ENCODE measurements around the gene NT5DC1.
A peak's percentile ranks its signal among the peaks of the same experiment; 100 is the strongest.

NT5DC1 gene

DNA sequence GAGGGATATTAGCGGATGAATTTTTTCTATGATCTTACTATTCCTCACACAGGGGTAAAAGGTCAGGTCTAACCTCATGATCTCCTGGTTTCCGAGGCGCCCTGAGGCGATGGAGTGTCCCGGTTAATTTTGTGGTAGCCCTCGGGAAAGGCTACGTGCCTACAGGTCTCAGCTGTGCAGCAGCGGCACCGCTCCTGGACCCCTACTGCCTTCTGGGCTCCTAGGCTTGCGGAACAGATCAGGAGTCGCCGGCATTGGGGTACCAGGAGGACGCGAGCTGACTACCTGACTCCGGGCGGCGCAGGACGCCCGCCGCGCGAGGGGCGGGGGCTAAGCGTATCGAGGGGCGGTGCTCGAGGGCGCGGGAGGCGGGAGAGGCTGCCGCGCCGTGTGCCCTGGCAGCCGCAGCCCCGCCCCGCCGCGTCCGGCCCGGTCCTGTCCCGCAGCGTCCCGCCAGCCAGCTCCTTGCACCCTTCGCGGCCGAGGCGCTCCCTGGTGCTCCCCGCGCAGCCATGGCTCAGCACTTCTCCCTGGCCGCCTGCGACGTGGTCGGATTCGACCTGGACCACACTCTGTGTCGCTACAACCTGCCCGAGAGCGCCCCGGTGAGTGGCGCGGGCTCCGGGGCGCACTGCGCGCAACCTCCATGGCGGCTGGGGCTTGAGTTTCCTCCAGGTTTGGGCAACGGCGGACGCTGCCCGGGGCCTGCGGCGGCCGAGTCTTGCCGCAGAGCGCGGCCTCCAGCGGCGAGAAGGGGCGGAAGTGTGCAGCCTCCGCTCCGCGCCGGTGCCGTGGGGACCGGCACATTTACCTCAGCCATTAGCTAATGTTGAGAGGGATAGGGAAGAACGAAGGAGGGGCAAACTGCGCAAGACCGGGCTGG is at the start of gene NT5DC1 (continued):
- TF ChIP-seq, protein P1, sequence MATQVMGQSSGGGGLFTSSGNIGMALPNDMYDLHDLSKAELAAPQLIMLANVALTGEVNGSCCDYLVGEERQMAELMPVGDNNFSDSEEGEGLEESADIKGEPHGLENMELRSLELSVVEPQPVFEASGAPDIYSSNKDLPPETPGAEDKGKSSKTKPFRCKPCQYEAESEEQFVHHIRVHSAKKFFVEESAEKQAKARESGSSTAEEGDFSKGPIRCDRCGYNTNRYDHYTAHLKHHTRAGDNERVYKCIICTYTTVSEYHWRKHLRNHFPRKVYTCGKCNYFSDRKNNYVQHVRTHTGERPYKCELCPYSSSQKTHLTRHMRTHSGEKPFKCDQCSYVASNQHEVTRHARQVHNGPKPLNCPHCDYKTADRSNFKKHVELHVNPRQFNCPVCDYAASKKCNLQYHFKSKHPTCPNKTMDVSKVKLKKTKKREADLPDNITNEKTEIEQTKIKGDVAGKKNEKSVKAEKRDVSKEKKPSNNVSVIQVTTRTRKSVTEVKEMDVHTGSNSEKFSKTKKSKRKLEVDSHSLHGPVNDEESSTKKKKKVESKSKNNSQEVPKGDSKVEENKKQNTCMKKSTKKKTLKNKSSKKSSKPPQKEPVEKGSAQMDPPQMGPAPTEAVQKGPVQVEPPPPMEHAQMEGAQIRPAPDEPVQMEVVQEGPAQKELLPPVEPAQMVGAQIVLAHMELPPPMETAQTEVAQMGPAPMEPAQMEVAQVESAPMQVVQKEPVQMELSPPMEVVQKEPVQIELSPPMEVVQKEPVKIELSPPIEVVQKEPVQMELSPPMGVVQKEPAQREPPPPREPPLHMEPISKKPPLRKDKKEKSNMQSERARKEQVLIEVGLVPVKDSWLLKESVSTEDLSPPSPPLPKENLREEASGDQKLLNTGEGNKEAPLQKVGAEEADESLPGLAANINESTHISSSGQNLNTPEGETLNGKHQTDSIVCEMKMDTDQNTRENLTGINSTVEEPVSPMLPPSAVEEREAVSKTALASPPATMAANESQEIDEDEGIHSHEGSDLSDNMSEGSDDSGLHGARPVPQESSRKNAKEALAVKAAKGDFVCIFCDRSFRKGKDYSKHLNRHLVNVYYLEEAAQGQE (tag by site-specific recombination; IDR thresholded peaks at IDR 0.05), result no peak
- no peak for TF ChIP-seq ZNF211 (tag by site-specific recombination; IDR thresholded peaks at IDR 0.05; ENCODE audit: low read depth)
- TF ChIP-seq ZFHX2 (tag by site-specific recombination; conservative IDR thresholded peaks at IDR 0.05), result 0 out of 2 replicates have a peak, but pooled peaks have one; percentile 12
- peak; percentile 69 for TF ChIP-seq ZNF843 (tag by site-specific recombination; IDR thresholded peaks at IDR 0.05)
- TF ChIP-seq ZNF416 (tag by site-specific recombination; IDR thresholded peaks at IDR 0.05), result no peak
- TF ChIP-seq SP2 (tag by site-specific recombination; IDR thresholded peaks at IDR 0.05), result peak; percentile 73
- peak; percentile 84 for TF ChIP-seq ZBTB48 (tag by site-specific recombination; IDR thresholded peaks at IDR 0.05)
- TF ChIP-seq, protein P2, sequence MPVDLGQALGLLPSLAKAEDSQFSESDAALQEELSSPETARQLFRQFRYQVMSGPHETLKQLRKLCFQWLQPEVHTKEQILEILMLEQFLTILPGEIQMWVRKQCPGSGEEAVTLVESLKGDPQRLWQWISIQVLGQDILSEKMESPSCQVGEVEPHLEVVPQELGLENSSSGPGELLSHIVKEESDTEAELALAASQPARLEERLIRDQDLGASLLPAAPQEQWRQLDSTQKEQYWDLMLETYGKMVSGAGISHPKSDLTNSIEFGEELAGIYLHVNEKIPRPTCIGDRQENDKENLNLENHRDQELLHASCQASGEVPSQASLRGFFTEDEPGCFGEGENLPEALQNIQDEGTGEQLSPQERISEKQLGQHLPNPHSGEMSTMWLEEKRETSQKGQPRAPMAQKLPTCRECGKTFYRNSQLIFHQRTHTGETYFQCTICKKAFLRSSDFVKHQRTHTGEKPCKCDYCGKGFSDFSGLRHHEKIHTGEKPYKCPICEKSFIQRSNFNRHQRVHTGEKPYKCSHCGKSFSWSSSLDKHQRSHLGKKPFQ (tag by site-specific recombination; IDR thresholded peaks at IDR 0.05), result 0 out of 2 replicates have a peak, but pooled peaks have one; percentile 11
- peak; percentile 79 for TF ChIP-seq ZBTB17 (tag by site-specific recombination; IDR thresholded peaks at IDR 0.05)
- TF ChIP-seq SP7 (tag by site-specific recombination; IDR thresholded peaks at IDR 0.05), result peak; percentile 84
- TF ChIP-seq ZNF426 (tag by site-specific recombination; IDR thresholded peaks at IDR 0.05), result no peak
- TF ChIP-seq ZNF701 (tag by site-specific recombination; IDR thresholded peaks at IDR 0.05), result no peak
- TF ChIP-seq, protein P3, sequence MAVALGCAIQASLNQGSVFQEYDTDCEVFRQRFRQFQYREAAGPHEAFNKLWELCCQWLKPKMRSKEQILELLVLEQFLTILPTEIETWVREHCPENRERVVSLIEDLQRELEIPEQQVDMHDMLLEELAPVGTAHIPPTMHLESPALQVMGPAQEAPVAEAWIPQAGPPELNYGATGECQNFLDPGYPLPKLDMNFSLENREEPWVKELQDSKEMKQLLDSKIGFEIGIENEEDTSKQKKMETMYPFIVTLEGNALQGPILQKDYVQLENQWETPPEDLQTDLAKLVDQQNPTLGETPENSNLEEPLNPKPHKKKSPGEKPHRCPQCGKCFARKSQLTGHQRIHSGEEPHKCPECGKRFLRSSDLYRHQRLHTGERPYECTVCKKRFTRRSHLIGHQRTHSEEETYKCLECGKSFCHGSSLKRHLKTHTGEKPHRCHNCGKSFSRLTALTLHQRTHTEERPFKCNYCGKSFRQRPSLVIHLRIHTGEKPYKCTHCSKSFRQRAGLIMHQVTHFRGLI (tag by site-specific recombination; IDR thresholded peaks at IDR 0.05), result peak; percentile 75
- TF ChIP-seq HOXC10 (CRISPR knock-in tag; IDR thresholded peaks at IDR 0.05), result 0 out of 2 replicates have a peak, but pooled peaks have one; percentile 4
- peak; percentile 90; the same call in 1 of the 2 replicates for TF ChIP-seq ZNF792 (tag by site-specific recombination; IDR thresholded peaks at IDR 0.05)
- TF ChIP-seq, protein P4, sequence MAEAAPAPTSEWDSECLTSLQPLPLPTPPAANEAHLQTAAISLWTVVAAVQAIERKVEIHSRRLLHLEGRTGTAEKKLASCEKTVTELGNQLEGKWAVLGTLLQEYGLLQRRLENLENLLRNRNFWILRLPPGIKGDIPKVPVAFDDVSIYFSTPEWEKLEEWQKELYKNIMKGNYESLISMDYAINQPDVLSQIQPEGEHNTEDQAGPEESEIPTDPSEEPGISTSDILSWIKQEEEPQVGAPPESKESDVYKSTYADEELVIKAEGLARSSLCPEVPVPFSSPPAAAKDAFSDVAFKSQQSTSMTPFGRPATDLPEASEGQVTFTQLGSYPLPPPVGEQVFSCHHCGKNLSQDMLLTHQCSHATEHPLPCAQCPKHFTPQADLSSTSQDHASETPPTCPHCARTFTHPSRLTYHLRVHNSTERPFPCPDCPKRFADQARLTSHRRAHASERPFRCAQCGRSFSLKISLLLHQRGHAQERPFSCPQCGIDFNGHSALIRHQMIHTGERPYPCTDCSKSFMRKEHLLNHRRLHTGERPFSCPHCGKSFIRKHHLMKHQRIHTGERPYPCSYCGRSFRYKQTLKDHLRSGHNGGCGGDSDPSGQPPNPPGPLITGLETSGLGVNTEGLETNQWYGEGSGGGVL (tag by site-specific recombination; IDR thresholded peaks at IDR 0.05), result peak; percentile 39; the same call in 1 of the 2 replicates
- TF ChIP-seq ZNF600 (tag by site-specific recombination; IDR thresholded peaks at IDR 0.05), result peak; percentile 94
- no peak for TF ChIP-seq EGR2 (tag by site-specific recombination; IDR thresholded peaks at IDR 0.05; ENCODE audit: low read depth)
- 0 out of 2 replicates have a peak, but pooled peaks have one; percentile 44 for TF ChIP-seq KLF8 (tag by site-specific recombination; IDR thresholded peaks at IDR 0.05)
- 0 out of 2 replicates have a peak, but pooled peaks have one; percentile 48 for TF ChIP-seq ZNF624 (tag by site-specific recombination; IDR thresholded peaks at IDR 0.05)
- TF ChIP-seq ZSCAN23 (tag by site-specific recombination; IDR thresholded peaks at IDR 0.05), result no peak
- TF ChIP-seq, protein P5, sequence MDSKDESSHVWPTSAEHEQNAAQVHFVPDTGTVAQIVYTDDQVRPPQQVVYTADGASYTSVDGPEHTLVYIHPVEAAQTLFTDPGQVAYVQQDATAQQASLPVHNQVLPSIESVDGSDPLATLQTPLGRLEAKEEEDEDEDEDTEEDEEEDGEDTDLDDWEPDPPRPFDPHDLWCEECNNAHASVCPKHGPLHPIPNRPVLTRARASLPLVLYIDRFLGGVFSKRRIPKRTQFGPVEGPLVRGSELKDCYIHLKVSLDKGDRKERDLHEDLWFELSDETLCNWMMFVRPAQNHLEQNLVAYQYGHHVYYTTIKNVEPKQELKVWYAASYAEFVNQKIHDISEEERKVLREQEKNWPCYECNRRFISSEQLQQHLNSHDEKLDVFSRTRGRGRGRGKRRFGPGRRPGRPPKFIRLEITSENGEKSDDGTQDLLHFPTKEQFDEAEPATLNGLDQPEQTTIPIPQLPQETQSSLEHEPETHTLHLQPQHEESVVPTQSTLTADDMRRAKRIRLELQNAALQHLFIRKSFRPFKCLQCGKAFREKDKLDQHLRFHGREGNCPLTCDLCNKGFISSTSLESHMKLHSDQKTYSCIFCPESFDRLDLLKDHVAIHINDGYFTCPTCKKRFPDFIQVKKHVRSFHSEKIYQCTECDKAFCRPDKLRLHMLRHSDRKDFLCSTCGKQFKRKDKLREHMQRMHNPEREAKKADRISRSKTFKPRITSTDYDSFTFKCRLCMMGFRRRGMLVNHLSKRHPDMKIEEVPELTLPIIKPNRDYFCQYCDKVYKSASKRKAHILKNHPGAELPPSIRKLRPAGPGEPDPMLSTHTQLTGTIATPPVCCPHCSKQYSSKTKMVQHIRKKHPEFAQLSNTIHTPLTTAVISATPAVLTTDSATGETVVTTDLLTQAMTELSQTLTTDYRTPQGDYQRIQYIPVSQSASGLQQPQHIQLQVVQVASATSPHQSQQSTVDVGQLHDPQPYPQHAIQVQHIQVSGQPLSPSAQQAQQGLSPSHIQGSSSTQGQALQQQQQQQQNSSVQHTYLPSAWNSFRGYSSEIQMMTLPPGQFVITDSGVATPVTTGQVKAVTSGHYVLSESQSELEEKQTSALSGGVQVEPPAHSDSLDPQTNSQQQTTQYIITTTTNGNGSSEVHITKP (tag by site-specific recombination; IDR thresholded peaks at IDR 0.05), result peak; percentile 97
- peak; percentile 98 for TF ChIP-seq ZFP37 (tag by site-specific recombination; IDR thresholded peaks at IDR 0.05)
- no peak for TF ChIP-seq ZNF558 (tag by site-specific recombination; IDR thresholded peaks at IDR 0.05)
- TF ChIP-seq ZNF677 (tag by site-specific recombination; IDR thresholded peaks at IDR 0.05), result no peak
- no peak for TF ChIP-seq ZNF621 (tag by site-specific recombination; IDR thresholded peaks at IDR 0.05)
- TF ChIP-seq ZNF785 (tag by site-specific recombination; IDR thresholded peaks at IDR 0.05), result 0 out of 2 replicates have a peak, but pooled peaks have one; percentile 46
